ENCODE measurements around the gene MRPS10. TPM values are rescaled to one million over a fixed set of nuclear protein-coding genes. Genes with fewer than 3 reads are reported as not detected.

Gene MRPS10
- total RNA-seq, 6 donors from 2014 or later = 9.2 to 32.4 (median 21.2) TPM

GRCh38 chr6:42227173-42227850 is 9.7 kb upstream of the MRPS10 start:
- peak; percentile 14 to 80 for ATAC-seq (ENCODE audit: low FRiP score in 2 of 2)

GRCh38 chr6:42226645-42227143 is 9.0 kb upstream of the MRPS10 start:
- DNase-seq (no peak), ATAC-seq (ENCODE audit: low FRiP score in 2 of 2) (peak; percentile 12 to 52)
- peaks cover 0 to 5% (median 2%) of the 10 kb centered on the region in 4 donors for H3K36me3 ChIP-seq
- H3K4me1 ChIP-seq = peaks cover 0 to 6% (median 0%) of the 10 kb centered on the region in 4 donors
- H3K27ac ChIP-seq = peak overlapping the region in 3 of 4 donors; percentile 2 to 56 (median 3)
- no peaks in the 10 kb centered on the region for H3K9me3 ChIP-seq
- TF ChIP-seq POLR2A (IDR thresholded peaks at IDR 0.05) = no peak
- TF ChIP-seq CTCF (IDR thresholded peaks at IDR 0.05) = no peak
- no peak for TF ChIP-seq POLR2AphosphoS5 (IDR thresholded peaks at IDR 0.05)
- no peak for TF ChIP-seq EP300 (IDR thresholded peaks at IDR 0.05)
- WGBS, 2 donors = 72 to 80% methylated on average over 6 to 8 of the region's 8 CpGs
- H3K4me3 ChIP-seq = no peak overlapping the region
- no peaks in the 10 kb centered on the region for H3K27me3 ChIP-seq

More at GRCh38 chr6:42227173-42227850, 9.7 kb upstream of the MRPS10 start:
- Histone ChIP-seq H3K36me3 (peaks cover 0 to 9% (median 2%) of the 10 kb centered on the region in 4 donors), H3K27ac (peak overlapping the region in 3 of 4 donors; percentile 2 to 56 (median 3)), H3K9me3 (no peaks in the 10 kb centered on the region), H3K27me3 (no peaks in the 10 kb centered on the region), H3K4me3 (no peak overlapping the region), H3K4me1 (peaks cover 0 to 6% (median 0%) of the 10 kb centered on the region in 4 donors)
- 74 to 76% methylated on average over 9 of the region's 9 CpGs for WGBS, 2 donors
- peak in 1 of 2 donors; percentile 46 for DNase-seq
- TF ChIP-seq EP300 (IDR thresholded peaks at IDR 0.05) (peak in 1 of 4 donors; percentile 47), POLR2AphosphoS5 (IDR thresholded peaks at IDR 0.05) (peak in 1 of 2 donors; percentile 6), CTCF (IDR thresholded peaks at IDR 0.05) (no peak)

- TF ChIP-seq EP300 (IDR thresholded peaks at IDR 0.05) (no peak), CTCF (IDR thresholded peaks at IDR 0.05) (no peak), POLR2AphosphoS5 (IDR thresholded peaks at IDR 0.05) (no peak), POLR2A (IDR thresholded peaks at IDR 0.05) (no peak)
- no peak for ATAC-seq (ENCODE audit: low FRiP score in 2 of 2)
- no peak for DNase-seq
- Histone ChIP-seq H3K4me3 (no peak overlapping the region), H3K9me3 (no peaks in the 10 kb centered on the region), H3K36me3 (peaks cover 0 to 5% (median 2%) of the 10 kb centered on the region in 4 donors), H3K27me3 (no peaks in the 10 kb centered on the region), H3K4me1 (peaks cover 0 to 6% (median 0%) of the 10 kb centered on the region in 4 donors), H3K27ac (no peak overlapping the region)
- WGBS, 2 donors = 61 to 63% methylated on average over 3 of the region's 3 CpGs
These were observed 8.5 kb upstream of the MRPS10 start for GRCh38 chr6:42226161-42226611.

- peaks cover 0 to 6% (median 0%) of the 10 kb centered on the region in 4 donors for H3K4me1 ChIP-seq
- H3K36me3 ChIP-seq = peaks cover 0 to 5% (median 2%) of the 10 kb centered on the region in 4 donors
- no peak overlapping the region for H3K4me3 ChIP-seq
- TF ChIP-seq POLR2AphosphoS5 (IDR thresholded peaks at IDR 0.05) = no peak
- TF ChIP-seq POLR2A (IDR thresholded peaks at IDR 0.05) = no peak
- TF ChIP-seq CTCF (IDR thresholded peaks at IDR 0.05) = no peak
- no peak for TF ChIP-seq EP300 (IDR thresholded peaks at IDR 0.05)
- 62 to 66% methylated on average over 4 of the region's 4 CpGs for WGBS, 2 donors
- ATAC-seq (ENCODE audit: low FRiP score in 2 of 2) = no peak
- no peak overlapping the region for H3K27ac ChIP-seq
- no peak for DNase-seq
- no peaks in the 10 kb centered on the region for H3K27me3 ChIP-seq
- H3K9me3 ChIP-seq = no peaks in the 10 kb centered on the region
These were observed 7.8 kb upstream of the MRPS10 start for GRCh38 chr6:42225419-42225818.
